ENCODE measurements around the gene SLC35D2.
"Not testable (repeated sequence)": the region's sequence is repeated elsewhere in the genome, so short reads cannot be mapped to it uniquely, and the experiment has no call there.

SLC35D2 gene

GRCh38 chr9:96317335-96317980, 66.1 kb downstream of the SLC35D2 start:
- DNase-seq (ENCODE audit: low read depth in 2 of 2), result peak; percentile 39 to 48

GRCh38 chr9:96309850-96310249, 73.7 kb downstream of the SLC35D2 start:
- no peak for DNase-seq (ENCODE audit: low read depth in 2 of 2)

GRCh38 chr9:96306958-96307357, 76.6 kb downstream of the SLC35D2 start:
- not testable (repeated sequence) for DNase-seq (ENCODE audit: low read depth in 2 of 2)

GRCh38 chr9:96305171-96305570, 78.3 kb downstream of the SLC35D2 start:
- no peak for DNase-seq (ENCODE audit: low read depth in 2 of 2)

GRCh38 chr9:96304230-96304629, 79.3 kb downstream of the SLC35D2 start:
- DNase-seq (ENCODE audit: low read depth in 2 of 2), result no peak

- no peak for DNase-seq (ENCODE audit: low read depth in 2 of 2)
These were observed 81.5 kb downstream of the SLC35D2 start, which contains the start of gene HSD17B3 for GRCh38 chr9:96302021-96302420. Gene HSD17B3, minus strand, starts transcription at chr9:96302176. Its CDS starts 72 bp downstream, at chr9:96302104.

GRCh38 chr9:96299823-96300222, 83.7 kb downstream of the SLC35D2 start:
- DNase-seq (ENCODE audit: low read depth in 2 of 2), result no peak

GRCh38 chr9:96294159-96294545, 89.4 kb downstream of the SLC35D2 start:
- DNase-seq (ENCODE audit: low read depth in 2 of 2), result no peak

GRCh38 chr9:96293498-96294158, 89.9 kb downstream of the SLC35D2 start:
- no peak for DNase-seq (ENCODE audit: low read depth in 2 of 2)

- DNase-seq (ENCODE audit: low read depth in 2 of 2), result no peak
These were observed 94.1 kb downstream of the SLC35D2 start for GRCh38 chr9:96289392-96289791.

- no peak for DNase-seq (ENCODE audit: low read depth in 2 of 2)
These were observed 101.9 kb downstream of the SLC35D2 start for GRCh38 chr9:96281641-96282040.

GRCh38 chr9:96279932-96280331, 103.6 kb downstream of the SLC35D2 start:
- no peak for DNase-seq (ENCODE audit: low read depth in 2 of 2)

GRCh38 chr9:96274939-96275338, 108.6 kb downstream of the SLC35D2 start:
- DNase-seq (ENCODE audit: low read depth in 2 of 2), result no peak
